ENCODE results near the gene CSNK1G1.

DNA sequence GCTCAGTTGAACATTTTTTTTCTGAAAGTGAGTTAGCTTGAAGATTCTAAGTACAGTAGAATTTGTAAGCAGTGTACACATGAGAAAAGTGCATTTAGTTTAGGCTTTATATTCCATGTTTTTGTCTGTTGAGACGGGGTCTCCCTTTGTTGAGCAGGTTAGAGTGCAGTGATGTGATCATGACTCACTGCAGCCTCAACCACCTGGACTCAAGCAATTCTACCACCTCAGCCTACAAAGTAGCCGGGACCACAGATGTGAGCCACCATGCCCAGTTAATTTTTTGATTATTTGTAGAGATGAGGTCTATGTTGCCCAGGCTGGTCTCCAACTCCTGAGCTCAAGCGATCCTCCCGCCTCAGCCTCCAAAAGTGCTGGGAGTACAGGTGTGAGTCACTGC, 5.3 kb upstream of the CSNK1G1 start:
- TF ChIP-seq, protein P1, sequence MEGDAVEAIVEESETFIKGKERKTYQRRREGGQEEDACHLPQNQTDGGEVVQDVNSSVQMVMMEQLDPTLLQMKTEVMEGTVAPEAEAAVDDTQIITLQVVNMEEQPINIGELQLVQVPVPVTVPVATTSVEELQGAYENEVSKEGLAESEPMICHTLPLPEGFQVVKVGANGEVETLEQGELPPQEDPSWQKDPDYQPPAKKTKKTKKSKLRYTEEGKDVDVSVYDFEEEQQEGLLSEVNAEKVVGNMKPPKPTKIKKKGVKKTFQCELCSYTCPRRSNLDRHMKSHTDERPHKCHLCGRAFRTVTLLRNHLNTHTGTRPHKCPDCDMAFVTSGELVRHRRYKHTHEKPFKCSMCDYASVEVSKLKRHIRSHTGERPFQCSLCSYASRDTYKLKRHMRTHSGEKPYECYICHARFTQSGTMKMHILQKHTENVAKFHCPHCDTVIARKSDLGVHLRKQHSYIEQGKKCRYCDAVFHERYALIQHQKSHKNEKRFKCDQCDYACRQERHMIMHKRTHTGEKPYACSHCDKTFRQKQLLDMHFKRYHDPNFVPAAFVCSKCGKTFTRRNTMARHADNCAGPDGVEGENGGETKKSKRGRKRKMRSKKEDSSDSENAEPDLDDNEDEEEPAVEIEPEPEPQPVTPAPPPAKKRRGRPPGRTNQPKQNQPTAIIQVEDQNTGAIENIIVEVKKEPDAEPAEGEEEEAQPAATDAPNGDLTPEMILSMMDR (conservative IDR thresholded peaks at IDR 0.05 in 1 of 2, IDR thresholded peaks at IDR 0.05 in 1 of 2; ENCODE audit: low read depth in 1 of 2, low read length in 2 of 2), result no peak
- TF ChIP-seq EZH2 (IDR thresholded peaks at IDR 0.05; ENCODE audit: low read length, missing control alignments), result no peak
